HG02588 (cell line): ENCODE results near the gene PSIP1.
A peak's percentile ranks its signal among the peaks of the same experiment; 100 is the strongest.

Experiments
- ATAC-seq: cut with Tn5 transposase; IDR thresholded peaks from one replicate; pipeline ENCODE4 v1.9.1; 2021; ENCODE audit warnings: mild to moderate bottlenecking, moderate library complexity; ENCODE audit not compliant: unreplicated experiment

Gene PSIP1

GRCh38 chr9:15509931-15510788 lies 610 bp downstream of the PSIP1 start:
- peak; percentile 50 for ATAC-seq

- ATAC-seq: no peak
Observed at GRCh38 chr9:15505921-15506320, 4.8 kb downstream of the PSIP1 start.

- no peak for ATAC-seq
Observed at GRCh38 chr9:15501803-15502202, 9.0 kb downstream of the PSIP1 start.

- ATAC-seq: no peak
Observed at GRCh38 chr9:15501179-15501578, 9.6 kb downstream of the PSIP1 start.

- ATAC-seq: no peak
Observed at GRCh38 chr9:15499139-15499538, 11.6 kb downstream of the PSIP1 start.

GRCh38 chr9:15498246-15498995 lies 12.3 kb downstream of the PSIP1 start:
- ATAC-seq: no peak

GRCh38 chr9:15492485-15493150 lies 18.2 kb downstream of the PSIP1 start:
- ATAC-seq: no peak

- ATAC-seq: no peak
Observed at GRCh38 chr9:15491950-15492349, 18.8 kb downstream of the PSIP1 start.

GRCh38 chr9:15485836-15486666 lies 24.7 kb downstream of the PSIP1 start:
- ATAC-seq: no peak

- no peak for ATAC-seq
Observed at GRCh38 chr9:15484802-15485201, 26.0 kb downstream of the PSIP1 start.

GRCh38 chr9:15482146-15482545 lies 28.6 kb downstream of the PSIP1 start:
- ATAC-seq: no peak

GRCh38 chr9:15480028-15480427 lies 30.7 kb downstream of the PSIP1 start:
- no peak for ATAC-seq

- no peak for ATAC-seq
Observed at GRCh38 chr9:15475923-15476536, 34.7 kb downstream of the PSIP1 start.

GRCh38 chr9:15469862-15470261 lies 40.9 kb downstream of the PSIP1 start:
- ATAC-seq: no peak

GRCh38 chr9:15469406-15469805 lies 41.4 kb downstream of the PSIP1 start:
- no peak for ATAC-seq

- no peak for ATAC-seq
Observed at GRCh38 chr9:15468145-15468544, 42.6 kb downstream of the PSIP1 start.

- ATAC-seq: no peak
Observed at GRCh38 chr9:15461601-15462000, 49.2 kb downstream of the PSIP1 start.

GRCh38 chr9:15461056-15461455 lies 49.7 kb downstream of the PSIP1 start:
- no peak for ATAC-seq

GRCh38 chr9:15453956-15454355 lies 56.8 kb downstream of the PSIP1 start:
- no peak for ATAC-seq

- ATAC-seq: no peak
Observed at GRCh38 chr9:15444141-15444540, 66.6 kb downstream of the PSIP1 start.
